A673 (cell line): ENCODE measurements around the gene CLDN18.

Experiments
- EZH2 ChIP-seq: fragments of 200-600 bp; sonication (generic); IDR thresholded peaks from 2 replicates; pipeline ENCODE4 v1.6.1; 2017; ENCODE audit warnings: borderline replicate concordance, low read depth, mild to moderate bottlenecking, mixed read lengths, antibody characterized with exemption, low read length; ENCODE audit not compliant: poor library complexity, severe bottlenecking
- TF ChIP-seq, protein P1 (sequence below): fragments of 300-800, 200-600 bp; sonication (generic); conservative IDR thresholded peaks from 2 replicates; pipeline ENCODE4 v1.5.1; 2017; ENCODE audit warnings: low read depth, mild to moderate bottlenecking, antibody characterized with exemption, low read length, moderate library complexity, mixed read lengths

DNA sequence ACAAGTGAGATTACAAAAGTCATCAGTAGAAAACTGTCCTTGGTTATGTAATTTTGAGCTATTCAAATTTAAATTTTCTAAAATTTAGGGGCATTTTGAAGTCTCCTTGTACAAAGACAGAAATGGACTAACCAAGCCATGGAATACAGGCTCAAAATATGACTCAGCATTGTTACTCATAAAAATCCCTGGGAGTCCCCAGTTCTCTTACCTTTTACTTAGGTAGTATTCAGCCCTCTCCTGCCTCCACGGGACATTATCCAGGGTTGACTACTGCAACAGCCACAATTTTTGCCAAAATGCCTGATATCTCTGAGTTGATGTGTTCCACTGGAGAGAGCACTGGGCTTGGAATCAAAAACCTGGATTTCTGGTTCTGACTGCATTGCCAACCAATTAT lies 25.0 kb downstream of the CLDN18 start:
- TF ChIP-seq, protein P1, sequence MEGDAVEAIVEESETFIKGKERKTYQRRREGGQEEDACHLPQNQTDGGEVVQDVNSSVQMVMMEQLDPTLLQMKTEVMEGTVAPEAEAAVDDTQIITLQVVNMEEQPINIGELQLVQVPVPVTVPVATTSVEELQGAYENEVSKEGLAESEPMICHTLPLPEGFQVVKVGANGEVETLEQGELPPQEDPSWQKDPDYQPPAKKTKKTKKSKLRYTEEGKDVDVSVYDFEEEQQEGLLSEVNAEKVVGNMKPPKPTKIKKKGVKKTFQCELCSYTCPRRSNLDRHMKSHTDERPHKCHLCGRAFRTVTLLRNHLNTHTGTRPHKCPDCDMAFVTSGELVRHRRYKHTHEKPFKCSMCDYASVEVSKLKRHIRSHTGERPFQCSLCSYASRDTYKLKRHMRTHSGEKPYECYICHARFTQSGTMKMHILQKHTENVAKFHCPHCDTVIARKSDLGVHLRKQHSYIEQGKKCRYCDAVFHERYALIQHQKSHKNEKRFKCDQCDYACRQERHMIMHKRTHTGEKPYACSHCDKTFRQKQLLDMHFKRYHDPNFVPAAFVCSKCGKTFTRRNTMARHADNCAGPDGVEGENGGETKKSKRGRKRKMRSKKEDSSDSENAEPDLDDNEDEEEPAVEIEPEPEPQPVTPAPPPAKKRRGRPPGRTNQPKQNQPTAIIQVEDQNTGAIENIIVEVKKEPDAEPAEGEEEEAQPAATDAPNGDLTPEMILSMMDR, result no peak
- no peak for TF ChIP-seq EZH2
